ENCODE data around the gene ARAF.
"Not testable (repeated sequence)": the region's sequence is repeated elsewhere in the genome, so short reads cannot be mapped to it uniquely, and the experiment has no call there.

The ARAF gene

DNA sequence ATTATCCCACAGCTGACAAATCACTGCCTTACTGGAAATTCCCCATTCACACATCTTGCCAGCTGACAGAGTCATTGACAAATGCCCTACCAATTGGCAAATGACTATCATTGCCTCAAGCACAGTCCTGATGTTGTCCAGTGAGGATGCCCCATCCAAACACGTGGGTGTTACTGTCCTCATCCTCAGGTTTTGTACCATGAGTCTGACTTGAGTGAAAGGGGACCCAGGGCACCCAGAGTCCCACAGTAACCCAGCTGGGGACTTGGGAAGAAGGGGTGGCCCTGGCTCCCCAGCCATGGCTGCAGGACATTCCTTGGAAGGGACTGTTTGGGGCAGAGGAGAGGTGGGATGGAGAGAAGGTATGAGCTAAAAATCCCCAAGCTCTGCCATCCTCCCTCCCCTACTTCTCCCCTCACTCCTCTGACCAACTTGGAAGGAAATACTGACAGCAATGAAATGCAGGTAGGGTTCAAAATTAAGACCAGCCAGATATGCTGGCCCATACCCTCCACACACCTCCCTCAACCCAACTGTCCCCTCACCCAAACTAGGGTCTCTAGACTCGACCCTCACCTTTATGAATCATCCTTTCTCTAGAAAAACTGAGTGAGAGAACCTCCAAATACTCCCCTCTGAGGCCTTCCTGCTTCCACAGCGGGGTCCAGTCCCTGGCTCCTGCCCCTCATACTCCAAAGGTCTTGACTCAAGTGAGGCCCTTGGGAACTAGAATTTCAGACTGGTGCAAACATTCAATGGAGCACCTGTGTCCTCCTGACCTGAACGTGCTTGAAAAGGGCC, 26.3 kb downstream of the ARAF start:
- DNase-seq, result peak; percentile 67

- DNase-seq, result no peak
Measured at GRCh38 chrX:47587906-47588735, 27.1 kb downstream of the ARAF start.

DNA sequence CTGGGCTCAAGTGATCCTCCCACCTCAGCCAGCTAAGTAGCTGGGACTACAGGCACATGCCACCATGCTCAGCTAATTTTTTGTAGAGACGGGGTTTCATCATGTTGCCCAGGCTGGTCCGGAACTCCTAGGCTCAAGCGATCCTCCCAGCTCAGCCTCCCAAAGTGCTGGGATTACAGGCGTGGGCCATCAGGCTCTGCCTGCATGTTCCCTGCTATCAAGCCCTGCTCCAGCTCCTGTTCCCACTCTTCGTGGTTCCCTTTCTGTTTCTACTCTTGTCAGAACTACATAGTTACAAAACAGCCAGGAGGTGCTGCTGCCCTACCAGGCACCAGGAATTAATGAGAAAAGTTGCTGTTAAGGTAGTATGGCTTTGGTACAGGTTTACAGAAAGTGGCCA, 30.0 kb downstream of the ARAF start:
- DNase-seq, result no peak

GRCh38 chrX:47593522-47593921, 32.5 kb downstream of the ARAF start:
- DNase-seq, result peak; percentile 46

GRCh38 chrX:47595716-47596251, 34.8 kb downstream of the ARAF start:
- DNase-seq, result no peak

GRCh38 chrX:47596256-47596655, 35.3 kb downstream of the ARAF start:
- no peak for DNase-seq

DNA sequence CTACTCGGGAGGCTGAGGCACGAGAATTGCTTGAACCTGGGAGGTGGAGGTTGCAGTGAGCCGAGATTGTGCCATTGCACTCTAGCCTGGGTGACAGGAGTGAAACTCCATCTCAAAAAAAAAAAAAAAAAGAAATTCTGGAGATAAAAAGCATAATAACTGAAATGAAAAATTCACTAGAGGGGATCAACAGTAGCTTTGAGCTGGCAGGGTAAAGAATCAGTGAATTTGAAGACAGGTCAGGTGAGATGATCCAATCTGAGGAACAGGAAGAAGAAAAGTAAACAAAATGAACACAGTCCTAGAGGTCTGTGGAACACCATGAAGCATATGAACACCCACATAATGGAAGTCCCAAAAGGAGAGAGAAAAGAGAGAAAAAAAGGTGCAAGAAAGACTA, 36.2 kb downstream of the ARAF start:
- no peak for DNase-seq

- DNase-seq, result not testable (repeated sequence)
Measured at GRCh38 chrX:47603125-47603524, 42.1 kb downstream of the ARAF start.

GRCh38 chrX:47605024-47605423, 44.0 kb downstream of the ARAF start:
- peak; percentile 69 for DNase-seq

GRCh38 chrX:47607091-47607490, 46.1 kb downstream of the ARAF start:
- no peak for DNase-seq

DNA sequence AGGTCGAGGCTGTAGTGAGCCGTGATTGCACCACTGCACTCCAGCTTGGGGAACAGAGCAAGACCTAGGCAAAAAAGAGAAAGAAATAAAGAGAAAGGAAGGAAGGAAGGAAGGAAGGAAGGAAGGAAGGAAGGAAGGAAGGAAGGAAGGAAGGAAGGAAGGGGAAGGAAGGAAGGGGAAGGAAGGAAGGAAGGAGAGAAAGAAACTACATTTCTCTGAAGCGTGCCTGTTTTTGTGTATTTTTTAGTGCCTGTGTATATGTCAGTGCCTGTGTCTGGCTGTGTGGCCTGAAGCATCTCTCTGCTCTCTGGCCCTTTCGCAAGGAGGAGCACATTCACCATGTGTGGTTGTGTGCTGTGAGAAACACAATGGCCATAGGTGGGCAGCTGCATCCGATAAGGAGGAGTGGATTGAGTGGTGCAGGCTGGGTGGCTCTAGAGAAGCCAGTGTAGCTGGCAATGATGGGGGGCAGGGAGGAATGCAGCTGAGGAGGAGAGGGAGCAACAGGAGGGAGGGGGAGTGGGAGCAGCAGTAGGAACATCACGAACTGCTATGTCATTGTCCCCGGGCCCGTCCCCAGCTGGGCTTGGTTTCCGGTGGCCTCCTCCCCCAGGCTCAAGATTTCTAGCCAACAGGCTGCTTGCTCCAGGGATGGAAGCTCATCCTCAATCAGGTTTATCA, 47.3 kb downstream of the ARAF start:
- DNase-seq, result no peak

DNA sequence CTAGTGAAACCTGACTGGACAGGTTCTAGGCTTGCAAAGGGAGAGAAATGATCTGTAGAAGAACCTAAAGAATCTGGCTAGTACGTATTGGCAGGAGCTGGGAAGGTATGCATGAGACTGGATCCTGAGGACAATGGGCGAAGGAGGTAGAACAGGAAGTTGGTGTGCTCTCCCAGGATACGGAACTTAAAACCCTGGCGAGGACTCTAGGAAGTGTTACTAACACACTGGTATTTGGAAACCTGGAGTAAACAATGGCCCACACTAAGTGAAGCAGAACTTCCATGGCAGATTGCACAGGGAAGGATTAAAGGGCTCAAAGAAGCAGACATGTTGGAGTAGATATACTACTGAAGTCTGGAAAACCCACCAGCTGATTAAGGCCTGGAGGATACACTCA, 49.5 kb downstream of the ARAF start:
- DNase-seq, result peak; percentile 34

GRCh38 chrX:47611489-47611888, 50.5 kb downstream of the ARAF start:
- no peak for DNase-seq

DNA sequence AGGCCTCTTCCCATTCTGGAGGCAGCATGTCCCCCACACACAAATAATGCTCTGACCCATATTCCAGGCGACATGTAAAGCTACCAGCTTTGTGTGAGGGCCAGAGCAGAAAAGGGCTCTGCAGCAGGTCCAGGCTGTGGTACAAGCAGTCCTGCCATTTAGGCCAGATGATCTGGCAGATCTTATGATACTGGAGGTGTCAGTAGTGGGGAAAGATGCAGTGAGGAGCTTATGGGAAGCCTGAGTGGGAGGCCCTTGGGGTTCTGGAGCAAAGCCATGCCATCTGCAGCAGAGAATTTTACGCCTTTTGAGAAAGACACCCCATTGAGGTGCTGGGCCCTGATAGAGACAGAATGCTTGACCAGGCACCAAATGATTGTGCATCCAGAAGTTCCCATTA, 50.9 kb downstream of the ARAF start:
- no peak for DNase-seq

DNA sequence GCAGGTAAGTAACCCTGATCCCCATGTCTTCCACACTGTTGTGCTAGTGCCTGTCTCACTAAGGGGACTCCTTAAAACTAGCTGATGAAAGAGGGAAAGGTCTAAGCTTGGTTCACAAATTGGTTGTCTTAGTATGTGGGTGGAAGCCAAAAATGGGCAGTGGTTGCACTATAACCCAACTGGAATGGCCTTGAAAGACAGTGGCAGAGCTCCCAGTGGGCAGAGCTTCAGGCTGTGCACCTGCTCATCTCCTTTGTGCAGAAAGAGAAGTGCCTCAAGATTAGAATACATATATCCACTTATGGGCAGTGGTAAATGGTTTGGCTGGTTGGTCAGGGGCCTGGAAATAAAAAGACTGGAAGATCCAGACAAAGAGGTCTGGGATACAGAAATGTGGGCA, 51.4 kb downstream of the ARAF start:
- DNase-seq, result no peak

DNA sequence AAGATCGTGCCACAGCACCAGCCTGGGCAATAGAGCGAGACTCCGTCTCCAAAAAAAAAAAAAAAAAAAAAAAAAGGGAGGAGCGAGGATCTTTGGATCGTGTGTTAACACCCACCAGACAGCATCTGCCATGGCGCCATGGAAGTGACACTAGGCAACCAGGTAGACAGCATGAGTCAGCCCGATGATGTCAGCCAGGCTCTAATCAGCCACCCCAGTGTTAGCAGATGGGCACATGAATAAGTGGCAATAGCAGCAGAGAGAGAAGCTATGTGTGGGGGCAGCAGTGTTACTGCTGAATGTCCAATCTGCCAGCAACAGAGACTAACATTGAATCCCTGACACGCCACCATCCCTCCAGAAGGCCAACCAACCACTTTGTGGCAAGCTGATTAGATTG, 52.1 kb downstream of the ARAF start:
- DNase-seq, result no peak

DNA sequence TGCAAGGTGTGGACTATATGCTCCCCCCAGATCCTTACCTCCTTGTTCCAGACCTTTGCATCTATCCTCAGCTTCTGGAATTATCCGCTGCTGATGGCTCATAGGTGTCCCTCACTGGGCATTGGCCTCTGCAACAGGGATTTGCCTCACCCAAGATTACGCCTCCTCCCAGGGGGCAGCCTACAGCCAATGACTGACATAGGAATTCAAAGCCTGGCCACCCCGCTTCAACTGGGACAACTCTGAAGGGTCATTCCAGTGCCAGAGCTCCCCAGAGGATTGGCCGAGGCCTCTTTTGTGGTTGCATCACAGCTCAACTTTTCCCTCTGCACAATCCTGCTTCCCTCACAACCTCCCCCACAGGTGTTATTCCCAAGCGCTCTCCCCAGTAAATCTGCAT, 53.6 kb downstream of the ARAF start:
- no peak for DNase-seq

DNA sequence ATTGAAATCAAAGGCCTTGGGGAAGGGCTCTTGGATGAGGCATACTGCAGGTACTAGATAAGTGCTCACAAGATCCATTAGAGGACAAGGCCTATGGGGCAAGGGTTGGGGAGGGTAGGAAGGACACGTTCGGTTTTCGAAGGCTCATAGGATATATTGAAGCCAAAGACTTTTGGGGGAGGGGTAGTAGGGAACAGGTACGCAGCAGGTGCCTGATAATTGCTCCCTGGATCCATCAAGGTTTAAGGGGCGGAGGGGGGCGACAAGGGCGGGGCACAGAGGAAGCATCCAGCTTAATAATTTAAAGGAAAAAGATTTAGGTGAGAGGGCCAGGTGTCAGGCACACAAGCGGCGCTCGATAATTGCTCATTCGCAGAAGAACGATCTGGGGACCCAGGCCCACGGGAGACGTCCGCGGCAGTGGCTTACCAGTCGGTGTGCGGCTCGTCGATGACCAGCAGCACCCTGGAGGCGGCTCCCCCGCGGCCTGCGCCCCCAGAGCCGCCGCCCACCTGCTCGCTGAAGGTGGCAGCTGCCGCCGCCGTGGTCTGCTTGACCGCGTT, 58.0 kb downstream of the ARAF start:
- DNase-seq, result no peak

DNA sequence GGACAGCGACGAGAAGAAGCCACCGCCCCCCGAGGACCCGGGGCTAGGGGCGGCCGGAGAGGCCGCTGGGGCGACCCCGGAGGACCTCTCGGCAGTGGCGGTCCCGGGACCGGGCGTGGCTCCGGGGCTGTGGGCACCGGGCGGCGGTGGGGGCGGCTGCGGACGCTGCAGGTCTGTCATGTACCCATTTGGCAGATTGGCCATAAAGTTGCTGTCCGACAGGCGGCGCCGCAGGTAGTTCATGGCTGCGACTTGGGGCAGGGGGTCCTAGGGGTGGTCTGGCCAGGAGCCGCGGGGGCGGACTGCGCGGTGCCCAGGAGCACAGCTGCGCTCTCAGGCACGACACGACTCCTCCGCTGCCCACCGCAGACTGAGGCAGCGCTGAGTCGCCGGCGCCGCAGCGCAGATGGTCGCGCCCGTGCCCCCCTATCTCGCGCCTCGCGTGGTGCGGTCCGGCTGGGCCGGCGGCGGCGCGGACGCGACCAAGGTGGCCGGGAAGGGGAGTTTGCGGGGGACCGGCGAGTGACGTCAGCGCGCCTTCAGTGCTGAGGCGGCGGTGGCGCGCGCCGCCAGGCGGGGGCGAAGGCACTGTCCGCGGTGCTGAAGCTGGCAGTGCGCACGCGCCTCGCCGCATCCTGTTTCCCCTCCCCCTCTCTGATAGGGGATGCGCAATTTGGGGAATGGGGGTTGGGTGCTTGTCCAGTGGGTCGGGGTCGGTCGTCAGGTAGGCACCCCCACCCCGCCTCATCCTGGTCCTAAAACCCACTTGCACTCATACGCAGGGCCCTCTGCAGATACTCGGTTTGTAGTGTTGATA, 58.7 kb downstream of the ARAF start, which contains the start of gene SYN1:
Gene SYN1 (minus strand): TSS at position 372 of the 817 bp plus-strand sequence. CDS start 129 bp downstream, at position 243.
- DNase-seq, result peak; percentile 75

GRCh38 chrX:47620303-47620685, 59.3 kb downstream of the ARAF start:
- no peak for DNase-seq
